Liver (tissue), 9 donors: ENCODE measurements around the gene ROBO4. TPM values are rescaled to one million over a fixed set of nuclear protein-coding genes. Genes with fewer than 3 reads are reported as not detected.

Experiments used
- DNase-seq: peaks from one replicate; pipeline ENCODE4 v3.0.0-alpha.2; 2017; ENCODE audit warnings: low spot score
- H3K27ac ChIP-seq, 2 donors: one replicate each; pipeline ENCODE4 v1.7.0; 2013; ENCODE audit warnings: inconsistent platforms in 2 of 2, low read length in 2 of 2, control low read depth in 1 of 2, low read depth in 1 of 2, mild to moderate bottlenecking in 1 of 2
- H3K27me3 ChIP-seq, 4 donors: one replicate each; pipeline versions ENCODE4 v1.6.1 to v1.7.0; 2013; ENCODE audit warnings: low read length in 3 of 4, inconsistent platforms in 1 of 4, mild to moderate bottlenecking in 1 of 4, moderate library complexity in 1 of 4; ENCODE audit not compliant: control insufficient read depth in 4 of 4, insufficient read depth in 4 of 4
- H3K36me3 ChIP-seq, 4 donors: one replicate each; pipeline versions ENCODE4 v1.6.1 to v1.7.0; 2013; ENCODE audit warnings: low read length in 3 of 4, mild to moderate bottlenecking in 3 of 4, low read depth in 1 of 4, moderate library complexity in 1 of 4; ENCODE audit not compliant: control insufficient read depth in 4 of 4, insufficient read depth in 3 of 4
- H3K4me1 ChIP-seq, 4 donors: one replicate each; pipeline versions ENCODE4 v1.6.1 to v1.7.0; 2013; ENCODE audit warnings: low read length in 3 of 4, mild to moderate bottlenecking in 3 of 4, moderate library complexity in 1 of 4; ENCODE audit not compliant: control insufficient read depth in 4 of 4, insufficient read depth in 4 of 4
- H3K4me3 ChIP-seq, 3 donors: one replicate each; pipeline versions ENCODE4 v1.6.1 to v1.7.0; 2013; ENCODE audit warnings: low read length in 3 of 3, control low read depth in 1 of 3, low read depth in 1 of 3, mild to moderate bottlenecking in 1 of 3
- H3K9ac ChIP-seq, 2 donors: one replicate each; pipeline ENCODE4 v1.7.0; 2013; ENCODE audit warnings: low read length in 2 of 2, mild to moderate bottlenecking in 2 of 2, moderate library complexity in 2 of 2, control low read depth in 1 of 2, low read depth in 1 of 2
- H3K9me3 ChIP-seq, 4 donors: one replicate each; pipeline versions ENCODE4 v1.6.1 to v1.7.0; 2013; ENCODE audit warnings: low read length in 3 of 4; ENCODE audit not compliant: control insufficient read depth in 4 of 4
- CTCF ChIP-seq: fragments of 150-350 bp; IDR thresholded peaks from 2 replicates; pipeline ENCODE4 v1.5.1; 2017; ENCODE audit warnings: improper control_type of control experiment, low read depth, low read length; ENCODE audit not compliant: missing input control
- EGR1 ChIP-seq, 2 donors: IDR thresholded peaks; 2 replicates each; pipeline ENCODE4 v1.6.1; 2016 to 2018; ENCODE audit warnings: antibody characterized with exemption in 2 of 2, low read depth in 2 of 2
- FOXA1 ChIP-seq: IDR thresholded peaks from 2 replicates; pipeline ENCODE4 v1.6.1; 2016; ENCODE audit warnings: antibody characterized with exemption
- FOXA2 ChIP-seq: IDR thresholded peaks from 2 replicates; pipeline ENCODE4 v1.6.1; 2016; ENCODE audit warnings: antibody characterized with exemption
- GABPA ChIP-seq, 2 donors: IDR thresholded peaks in 1 of 2; conservative IDR thresholded peaks in 1 of 2; 2 replicates each; pipeline ENCODE4 v1.6.1; 2016; ENCODE audit warnings: antibody characterized with exemption in 2 of 2, mild to moderate bottlenecking in 1 of 2, moderate library complexity in 1 of 2
- HNF4A ChIP-seq, 2 donors: conservative IDR thresholded peaks; 2 replicates each; pipeline ENCODE4 v1.6.1; 2016; ENCODE audit warnings: antibody characterized with exemption in 2 of 2, mild to moderate bottlenecking in 2 of 2
- HNF4G ChIP-seq: IDR thresholded peaks from 2 replicates; pipeline ENCODE4 v1.6.1; 2016; ENCODE audit warnings: antibody characterized with exemption
- JUND ChIP-seq, 2 donors: IDR thresholded peaks; 2 replicates each; pipeline ENCODE4 v1.6.1; 2016; ENCODE audit warnings: antibody characterized with exemption in 2 of 2
- MAX ChIP-seq: IDR thresholded peaks from 2 replicates; pipeline ENCODE4 v1.6.1; 2016; ENCODE audit warnings: antibody characterized with exemption
- NR2F2 ChIP-seq: IDR thresholded peaks from 2 replicates; pipeline ENCODE4 v1.6.1; 2016; ENCODE audit warnings: antibody characterized with exemption
- REST ChIP-seq: IDR thresholded peaks from 2 replicates; pipeline ENCODE4 v1.6.1; 2016; ENCODE audit warnings: antibody characterized with exemption, mild to moderate bottlenecking
- RXRA ChIP-seq, 2 donors: IDR thresholded peaks; 2 replicates each; pipeline ENCODE4 v1.6.1; 2017 to 2018; ENCODE audit warnings: antibody characterized with exemption in 2 of 2, mild to moderate bottlenecking in 1 of 2
- YY1 ChIP-seq: IDR thresholded peaks from 2 replicates; pipeline ENCODE4 v1.6.1; 2016; ENCODE audit warnings: antibody characterized with exemption, mild to moderate bottlenecking
- ZBTB33 ChIP-seq: IDR thresholded peaks from 2 replicates; pipeline ENCODE4 v1.6.1; 2016; ENCODE audit warnings: antibody characterized with exemption
- WGBS: extraction: QIAGEN DNeasy Blood & Tissue Kit; methylation state at CpG from one replicate; pipeline ENCODE4 v1.1.7; 2013; 5-methylcytosine and 5-hydroxymethylcytosine counted together
- polyA plus RNA-seq, 2 donors: library from polyadenylated mRNA; stranded (reverse) in 1 of 2; unstranded in 1 of 2; fragments of 200-250 nt in 1 of 2; fragments of >200 nt in 1 of 2; fragmentation: Nextera tagmentation in 1 of 2; extraction: Ambion mirVana in 1 of 2; gene quantifications; one replicate each; pipeline versions ENCODE4 v1.2.1 to v1.2.3, GENCODE V29; 2013 to 2015
- total RNA-seq, 2 donors: library from RNA; depleted of rRNA; stranded (reverse); fragments of >200 nt; gene quantifications; one replicate each; pipeline ENCODE4 v1.2.3, GENCODE V29; 2014
- donor health status: healthy.
- donor health status: healthy.
- donor health status: healthy.
- donor health status: healthy.
- donor health status: healthy.

The ROBO4 gene
- total and polyA plus RNA-seq, 4 donors: 2.5 to 17.2 (median 7.6) TPM

GRCh38 chr11:124886978-124887666 is 10.5 kb downstream of the ROBO4 start:
- Histone ChIP-seq H3K27ac (no peak overlapping the region), H3K4me1 (peaks cover 0 to 15% (median 10%) of the 10 kb centered on the region in 4 donors), H3K9me3 (no peaks in the 10 kb centered on the region), H3K4me3 (no peak overlapping the region), H3K36me3 (no peaks in the 10 kb centered on the region), H3K9ac (no peak overlapping the region), H3K27me3 (no peaks in the 10 kb centered on the region)
- WGBS: 89% methylated on average over 12 of the region's 12 CpGs
- TF ChIP-seq HNF4A (conservative IDR thresholded peaks at IDR 0.05): no peak
- no peak for TF ChIP-seq FOXA1
- TF ChIP-seq EGR1 (IDR thresholded peaks at IDR 0.05; ENCODE audit: low read depth in 2 of 2): no peak
- no peak for TF ChIP-seq NR2F2
- no peak for TF ChIP-seq HNF4G
- no peak for TF ChIP-seq RXRA (IDR thresholded peaks at IDR 0.05)
- TF ChIP-seq CTCF: no peak
- TF ChIP-seq FOXA2: no peak
- TF ChIP-seq GABPA (IDR thresholded peaks at IDR 0.05 in 1 of 2, conservative IDR thresholded peaks at IDR 0.05 in 1 of 2): no peak
- no peak for TF ChIP-seq ZBTB33
- no peak for TF ChIP-seq REST
- TF ChIP-seq JUND (IDR thresholded peaks at IDR 0.05): no peak
- TF ChIP-seq YY1: no peak
- DNase-seq: no peak

GRCh38 chr11:124886476-124886875 is 11.2 kb downstream of the ROBO4 start:
- Histone ChIP-seq H3K9me3 (no peaks in the 10 kb centered on the region), H3K36me3 (no peaks in the 10 kb centered on the region), H3K4me1 (peaks cover 0 to 17% (median 14%) of the 10 kb centered on the region in 4 donors), H3K4me3 (no peak overlapping the region), H3K27me3 (no peaks in the 10 kb centered on the region), H3K9ac (no peak overlapping the region), H3K27ac (no peak overlapping the region)
- WGBS: 91% methylated on average over 11 of the region's 11 CpGs
- TF ChIP-seq FOXA2 (no peak), REST (no peak), MAX (no peak), ZBTB33 (no peak)
- no peak for DNase-seq
